Loucy (cell line): ENCODE data around the gene DCAF10.
A peak's percentile ranks its signal among the peaks of the same experiment; 100 is the strongest.

ENCODE experiments used
- H2AFZ ChIP-seq: fragments of 200-600 bp; sonication (generic); 2 replicates; pipeline ENCODE4 v1.6.0; 2016; ENCODE audit warnings: antibody characterized with exemption, mild to moderate bottlenecking, low read length, moderate library complexity
- H3F3A ChIP-seq: fragments of 200-600 bp; 2 replicates; pipeline ENCODE4 v1.6.0; 2016; ENCODE audit warnings: antibody characterized with exemption, low read depth, mild to moderate bottlenecking
- H3K27me3 ChIP-seq: fragments of 200-600 bp; sonication (generic); 2 replicates; pipeline ENCODE4 v1.6.1; 2014; ENCODE audit warnings: low read length, mild to moderate bottlenecking; ENCODE audit not compliant: insufficient read depth, poor library complexity, severe bottlenecking
- H3K36me3 ChIP-seq: fragments of 200-600 bp; sonication (generic); 2 replicates; pipeline ENCODE4 v1.6.1; 2016; ENCODE audit warnings: low read length; ENCODE audit not compliant: insufficient read depth
- H3K4me1 ChIP-seq: fragments of 200-600 bp; sonication (generic); 2 replicates; pipeline ENCODE4 v1.5.1; 2014; ENCODE audit warnings: low read length, mild to moderate bottlenecking; ENCODE audit not compliant: insufficient read depth, poor library complexity, severe bottlenecking
- H3K4me2 ChIP-seq: fragments of 200-600 bp; sonication (generic); 2 replicates; pipeline ENCODE4 v1.6.0; 2014; ENCODE audit warnings: antibody characterized with exemption, low read length, low read depth, mild to moderate bottlenecking; ENCODE audit not compliant: poor library complexity, severe bottlenecking
- H3K4me3 ChIP-seq: fragments of 200-600 bp; sonication (generic); 2 replicates; pipeline ENCODE4 v1.5.1; 2014; ENCODE audit warnings: low read length, mild to moderate bottlenecking, mixed read lengths; ENCODE audit not compliant: poor library complexity, severe bottlenecking
- H3K79me2 ChIP-seq: fragments of 200-600 bp; sonication (generic); 2 replicates; pipeline ENCODE4 v1.6.1; 2014; ENCODE audit warnings: low read length; ENCODE audit not compliant: insufficient read depth
- H3K9ac ChIP-seq: fragments of 200-600 bp; sonication (generic); 2 replicates; pipeline ENCODE4 v1.6.0; 2014; ENCODE audit warnings: mild to moderate bottlenecking, low read depth, low read length, moderate library complexity; ENCODE audit not compliant: poor library complexity, severe bottlenecking
- H3K9me2 ChIP-seq: fragments of 200-600 bp; sonication (generic); replicated peaks from 2 replicates; pipeline ENCODE4 v1.6.1; 2016; ENCODE audit warnings: low read depth, low read length, mixed read lengths
- H3K9me3 ChIP-seq: fragments of 200-600 bp; sonication (generic); 2 replicates; pipeline ENCODE4 v1.6.1; 2014; ENCODE audit warnings: mild to moderate bottlenecking, antibody characterized with exemption, low read length, low read depth; ENCODE audit not compliant: insufficient read depth
- H4K20me1 ChIP-seq: fragments of 200-600 bp; sonication (generic); 2 replicates; pipeline ENCODE4 v1.6.0; 2014; ENCODE audit warnings: antibody characterized with exemption, low read length, mild to moderate bottlenecking; ENCODE audit not compliant: insufficient read depth, poor library complexity, severe bottlenecking
- CTCF ChIP-seq: fragments of 200-600 bp; sonication (generic); conservative IDR thresholded peaks from 2 replicates; pipeline ENCODE4 v1.5.1; 2014; ENCODE audit warnings: mild to moderate bottlenecking, antibody characterized with exemption, low read length
- EZH2phosphoT487 ChIP-seq: fragments of 200-600 bp; IDR thresholded peaks from 2 replicates; pipeline ENCODE4 v1.6.1; 2018; ENCODE audit warnings: antibody characterized with exemption, mild to moderate bottlenecking, moderate library complexity, borderline replicate concordance

The DCAF10 gene

GRCh38 chr9:37752642-37753488, 47.7 kb upstream of the DCAF10 start:
- H4K20me1 ChIP-seq: peaks cover 5% of the 10 kb centered on the region
- H3K4me3 ChIP-seq: peak overlapping the region; percentile 99
- H2AFZ ChIP-seq: peak overlapping the region; percentile 94
- no peaks in the 10 kb centered on the region for H3K36me3 ChIP-seq
- no peaks in the 10 kb centered on the region for H3K9me3 ChIP-seq
- H3K79me2 ChIP-seq: peaks cover 11% of the 10 kb centered on the region
- H3K9me2 ChIP-seq: no peaks in the 10 kb centered on the region
- TF ChIP-seq EZH2phosphoT487: no peak
- no peak for TF ChIP-seq CTCF
- no peaks in the 10 kb centered on the region for H3K27me3 ChIP-seq
- H3K9ac ChIP-seq: peak overlapping the region; percentile 92
- H3F3A ChIP-seq: no peaks in the 10 kb centered on the region
- peak overlapping the region; percentile 98 for H3K4me2 ChIP-seq
- H3K4me1 ChIP-seq: peaks cover 11% of the 10 kb centered on the region

DNA sequence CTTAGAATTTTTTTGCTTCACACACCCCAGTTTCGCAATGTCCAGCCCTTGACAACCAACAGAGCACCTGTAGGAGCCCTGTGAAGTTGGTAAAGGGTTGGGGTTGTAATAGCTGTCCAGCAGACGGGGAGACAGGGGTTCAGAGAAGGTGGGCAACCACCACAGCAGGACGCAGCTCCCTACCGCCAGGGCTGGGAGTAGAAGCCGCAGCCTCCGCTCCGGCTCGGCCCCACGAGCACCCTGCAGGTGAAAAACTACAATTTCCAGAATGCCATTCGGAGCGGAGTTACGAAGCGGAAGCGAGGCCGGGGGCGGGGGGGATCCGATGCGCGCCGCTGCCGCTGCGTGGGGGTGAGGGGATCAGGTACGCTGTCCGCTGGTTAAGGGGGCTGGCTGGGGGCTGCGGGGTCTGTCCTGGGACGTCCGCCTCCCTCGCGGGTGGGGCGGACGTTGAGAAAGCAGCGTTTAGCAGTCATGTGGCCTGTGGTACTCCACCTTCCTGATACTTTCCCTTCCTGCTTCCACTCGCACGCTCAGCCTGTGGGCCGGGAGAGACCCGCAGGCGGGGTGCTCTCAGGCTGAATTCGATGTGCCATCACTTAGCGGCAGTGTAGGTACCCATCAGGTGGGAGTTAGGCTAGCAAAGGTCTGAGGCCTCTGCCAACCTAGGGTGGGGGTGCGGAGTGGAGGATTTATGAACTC, 47.0 kb upstream of the DCAF10 start, which contains the start of gene TRMT10B:
Gene TRMT10B, plus strand, starts transcription at position 317 of the 702 bp plus-strand sequence. CDS start 8,127 bp downstream, outside the sequence.
- Histone ChIP-seq H3K4me2 (peak within 1 kb of the TSS; percentile 98), H4K20me1 (peaks cover 5% of the 10 kb centered on the region), H3K4me1 (peaks cover 11% of the 10 kb centered on the region), H3K27me3 (no peaks in the 10 kb centered on the region), H3K9me2 (no peaks in the 10 kb centered on the region), H3K79me2 (peaks cover 11% of the 10 kb centered on the region), H3K36me3 (no peaks in the 10 kb centered on the region), H3K9ac (peak within 1 kb of the TSS; percentile 92), H3K4me3 (peak within 1 kb of the TSS; percentile 99), H3K9me3 (no peaks in the 10 kb centered on the region), H2AFZ (peak within 1 kb of the TSS; percentile 94), H3F3A (no peaks in the 10 kb centered on the region)
- TF ChIP-seq CTCF (no peak), EZH2phosphoT487 (no peak)

- Histone ChIP-seq H3K4me2 (no peak overlapping the region), H3K4me1 (peaks cover 11% of the 10 kb centered on the region), H3K9me3 (no peaks in the 10 kb centered on the region)
These were observed 41.9 kb upstream of the DCAF10 start for GRCh38 chr9:37758747-37759146.

More at GRCh38 chr9:37758747-37759146, 41.9 kb upstream of the DCAF10 start:
- Histone ChIP-seq H2AFZ (no peak overlapping the region), H3K36me3 (no peaks in the 10 kb centered on the region), H4K20me1 (peaks cover 5% of the 10 kb centered on the region), H3K27me3 (no peaks in the 10 kb centered on the region), H3K9ac (no peak overlapping the region), H3K4me3 (no peak overlapping the region), H3K9me2 (no peaks in the 10 kb centered on the region), H3K79me2 (peaks cover 11% of the 10 kb centered on the region), H3F3A (no peaks in the 10 kb centered on the region)
- TF ChIP-seq CTCF: no peak
- TF ChIP-seq EZH2phosphoT487: no peak
